Measurements from ENCODE around the gene FXR2.

DNA sequence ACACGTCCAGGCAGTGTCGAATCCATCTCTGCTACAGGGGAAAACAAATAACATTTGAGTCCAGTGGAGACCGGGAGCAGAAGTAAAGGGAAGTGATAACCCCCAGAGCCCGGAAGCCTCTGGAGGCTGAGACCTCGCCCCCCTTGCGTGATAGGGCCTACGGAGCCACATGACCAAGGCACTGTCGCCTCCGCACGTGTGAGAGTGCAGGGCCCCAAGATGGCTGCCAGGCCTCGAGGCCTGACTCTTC lies 42.4 kb downstream of the FXR2 start:
- TF ChIP-seq, protein P1, sequence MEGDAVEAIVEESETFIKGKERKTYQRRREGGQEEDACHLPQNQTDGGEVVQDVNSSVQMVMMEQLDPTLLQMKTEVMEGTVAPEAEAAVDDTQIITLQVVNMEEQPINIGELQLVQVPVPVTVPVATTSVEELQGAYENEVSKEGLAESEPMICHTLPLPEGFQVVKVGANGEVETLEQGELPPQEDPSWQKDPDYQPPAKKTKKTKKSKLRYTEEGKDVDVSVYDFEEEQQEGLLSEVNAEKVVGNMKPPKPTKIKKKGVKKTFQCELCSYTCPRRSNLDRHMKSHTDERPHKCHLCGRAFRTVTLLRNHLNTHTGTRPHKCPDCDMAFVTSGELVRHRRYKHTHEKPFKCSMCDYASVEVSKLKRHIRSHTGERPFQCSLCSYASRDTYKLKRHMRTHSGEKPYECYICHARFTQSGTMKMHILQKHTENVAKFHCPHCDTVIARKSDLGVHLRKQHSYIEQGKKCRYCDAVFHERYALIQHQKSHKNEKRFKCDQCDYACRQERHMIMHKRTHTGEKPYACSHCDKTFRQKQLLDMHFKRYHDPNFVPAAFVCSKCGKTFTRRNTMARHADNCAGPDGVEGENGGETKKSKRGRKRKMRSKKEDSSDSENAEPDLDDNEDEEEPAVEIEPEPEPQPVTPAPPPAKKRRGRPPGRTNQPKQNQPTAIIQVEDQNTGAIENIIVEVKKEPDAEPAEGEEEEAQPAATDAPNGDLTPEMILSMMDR (IDR thresholded peaks at IDR 0.05; ENCODE audit: low read length) = no peak
- no peak for TF ChIP-seq EZH2 (IDR thresholded peaks at IDR 0.05; ENCODE audit: borderline replicate concordance, low read length)
